ENCODE data around the gene VSX1. TPM values are rescaled to one million over a fixed set of nuclear protein-coding genes. Genes with fewer than 3 reads are reported as not detected.

The VSX1 gene
- total RNA-seq, 1 donor from 2014 or later: not detected

GRCh38 chr20:25079171-25079570, 2.8 kb downstream of the VSX1 start:
- Histone ChIP-seq H3K36me3 (no peaks in the 10 kb centered on the region), H3K4me3 (no peak overlapping the region), H3K4me1 (peaks cover 28% of the 10 kb centered on the region), H3K27me3 (peaks cover 15% of the 10 kb centered on the region), H3K27ac (no peak overlapping the region), H3K9me3 (no peaks in the 10 kb centered on the region)
- intact Hi-C loops (cut with DNase I): no loop called here
- peak in 1 of 2 donors; percentile 54 for DNase-seq (ENCODE audit: extremely low spot score in 2 of 2)
- TF ChIP-seq POLR2AphosphoS5 (IDR thresholded peaks at IDR 0.05; ENCODE audit: insufficient read depth in 1 of 2, low read depth in 1 of 2) (no peak), CTCF (IDR thresholded peaks at IDR 0.05) (no peak), POLR2A (IDR thresholded peaks at IDR 0.05) (no peak)

GRCh38 chr20:25078662-25079061, 3.3 kb downstream of the VSX1 start:
- H3K9me3 ChIP-seq: no peaks in the 10 kb centered on the region
- peaks cover 15% of the 10 kb centered on the region for H3K27me3 ChIP-seq
- no peak for TF ChIP-seq POLR2AphosphoS5 (IDR thresholded peaks at IDR 0.05; ENCODE audit: insufficient read depth in 1 of 2, low read depth in 1 of 2)
- intact Hi-C loops (cut with DNase I): no loop called here
- peaks cover 28% of the 10 kb centered on the region for H3K4me1 ChIP-seq
- no peaks in the 10 kb centered on the region for H3K36me3 ChIP-seq
- peak; percentile 31 to 52 for DNase-seq (ENCODE audit: extremely low spot score in 2 of 2)
- no peak overlapping the region for H3K27ac ChIP-seq
- no peak overlapping the region for H3K4me3 ChIP-seq

GRCh38 chr20:25077610-25078169, 4.3 kb downstream of the VSX1 start:
- Histone ChIP-seq H3K4me1 (peaks cover 22% of the 10 kb centered on the region), H3K27ac (no peak overlapping the region), H3K27me3 (peaks cover 15% of the 10 kb centered on the region), H3K36me3 (no peaks in the 10 kb centered on the region), H3K4me3 (peak overlapping the region; percentile 21 to 37), H3K9me3 (no peaks in the 10 kb centered on the region)
- intact Hi-C loops (cut with DNase I): no loop called here
- TF ChIP-seq POLR2A (IDR thresholded peaks at IDR 0.05): no peak
- peak in 1 of 2 donors; percentile 29 for TF ChIP-seq POLR2AphosphoS5 (IDR thresholded peaks at IDR 0.05; ENCODE audit: insufficient read depth in 1 of 2, low read depth in 1 of 2)
- peak; percentile 65 to 84 for DNase-seq (ENCODE audit: extremely low spot score in 2 of 2)

GRCh38 chr20:25076731-25077609, 5.0 kb downstream of the VSX1 start:
- Histone ChIP-seq H3K27me3 (peaks cover 13% of the 10 kb centered on the region), H3K4me3 (peak overlapping the region; percentile 21 to 37), H3K36me3 (no peaks in the 10 kb centered on the region), H3K9me3 (no peaks in the 10 kb centered on the region), H3K4me1 (peaks cover 22% of the 10 kb centered on the region), H3K27ac (no peak overlapping the region)
- DNase-seq (ENCODE audit: extremely low spot score in 2 of 2): peak; percentile 72 to 74
- intact Hi-C loops (cut with DNase I): no loop called here
- TF ChIP-seq CTCF (IDR thresholded peaks at IDR 0.05): no peak
- TF ChIP-seq POLR2AphosphoS5 (IDR thresholded peaks at IDR 0.05; ENCODE audit: insufficient read depth in 1 of 2, low read depth in 1 of 2): no peak
- no peak for TF ChIP-seq POLR2A (IDR thresholded peaks at IDR 0.05)

GRCh38 chr20:25076201-25076600, 5.7 kb downstream of the VSX1 start:
- peaks cover 14% of the 10 kb centered on the region for H3K4me1 ChIP-seq
- peak; percentile 56 to 70 for DNase-seq (ENCODE audit: extremely low spot score in 2 of 2)
- H3K36me3 ChIP-seq: no peaks in the 10 kb centered on the region
- no peak overlapping the region for H3K4me3 ChIP-seq
- no peaks in the 10 kb centered on the region for H3K9me3 ChIP-seq
- intact Hi-C loops (cut with DNase I): no loop called here
- TF ChIP-seq CTCF (IDR thresholded peaks at IDR 0.05): no peak
- TF ChIP-seq POLR2A (IDR thresholded peaks at IDR 0.05): no peak
- no peak for TF ChIP-seq POLR2AphosphoS5 (IDR thresholded peaks at IDR 0.05; ENCODE audit: insufficient read depth in 1 of 2, low read depth in 1 of 2)
- H3K27ac ChIP-seq: no peak overlapping the region
- peaks cover 6% of the 10 kb centered on the region for H3K27me3 ChIP-seq

GRCh38 chr20:25073544-25073943, 8.4 kb downstream of the VSX1 start:
- H3K27me3 ChIP-seq: no peaks in the 10 kb centered on the region
- TF ChIP-seq POLR2AphosphoS5 (IDR thresholded peaks at IDR 0.05; ENCODE audit: insufficient read depth in 1 of 2, low read depth in 1 of 2): no peak
- no peak for TF ChIP-seq POLR2A (IDR thresholded peaks at IDR 0.05)
- TF ChIP-seq CTCF (IDR thresholded peaks at IDR 0.05): no peak
- peak; percentile 9 to 60 for DNase-seq (ENCODE audit: extremely low spot score in 2 of 2)

More at GRCh38 chr20:25073544-25073943, 8.4 kb downstream of the VSX1 start:
- Histone ChIP-seq H3K4me1 (peaks cover 12% of the 10 kb centered on the region), H3K9me3 (no peaks in the 10 kb centered on the region), H3K27ac (no peak overlapping the region), H3K4me3 (no peak overlapping the region), H3K36me3 (no peaks in the 10 kb centered on the region)
- intact Hi-C loops (cut with DNase I): no loop called here
